HEK293 (cell line): ENCODE measurements around the gene PRKCE.
A peak's percentile ranks its signal among the peaks of the same experiment; 100 is the strongest.

Experiments
- CTCF ChIA-PET: fragments of 350-600 bp; formaldehyde crosslinking; extraction: SDS; loops from one replicate; lab custom pipeline; 2021; ENCODE audit warnings: antibody characterized with exemption; lab: Yijun Ruan, JAX
- POLR2A ChIA-PET: fragments of 300-600 bp; formaldehyde crosslinking; extraction: SDS; loops from one replicate; lab custom pipeline; 2020; ENCODE audit warnings: antibody characterized with exemption, inconsistent platforms; lab: Yijun Ruan, JAX
- H3K27ac ChIP-seq: fragments of 200-500 bp; sonication (Bioruptor generic); 2 replicates; pipeline ENCODE4 v1.5.1; 2014; ENCODE audit warnings: low read depth, low read length, control low read depth, inconsistent platforms; ENCODE audit errors: extremely low read depth
- H3K36me3 ChIP-seq, 2 experiments: fragments of 200-500 bp in 1 of 2; sonication (Bioruptor generic) in 1 of 2; 1 replicate in 1 of 2; 2 replicates in 1 of 2; pipeline ENCODE4 v1.5.1; 2014 to 2017; ENCODE audit warnings: inconsistent platforms in 2 of 2, low read length in 2 of 2; ENCODE audit not compliant: control insufficient read depth in 2 of 2, insufficient read depth in 1 of 2
- H3K4me1 ChIP-seq: fragments of 200-500 bp; sonication (Bioruptor generic); 2 replicates; pipeline ENCODE4 v1.5.1; 2014; ENCODE audit warnings: mild to moderate bottlenecking, low read length, inconsistent platforms; ENCODE audit not compliant: control insufficient read depth, insufficient read depth
- H3K4me3 ChIP-seq: 2 replicates; pipeline ENCODE4 v1.5.1; 2011; ENCODE audit warnings: low read depth, mild to moderate bottlenecking, control low read depth, low read length, moderate library complexity
- H3K9me3 ChIP-seq: fragments of 200-500 bp; sonication (Bioruptor generic); 2 replicates; pipeline ENCODE4 v1.5.1; 2014; ENCODE audit warnings: low read depth, low read length, inconsistent platforms; ENCODE audit not compliant: control insufficient read depth, insufficient read depth
- BCL11A ChIP-seq: fragments of 450-650 bp; formaldehyde crosslinking; IDR thresholded peaks from 2 replicates; pipeline ENCODE4 v1.5.1; 2016; ENCODE audit warnings: low read depth, missing biosample characterization, missing genetic modification characterization
- KLF9 ChIP-seq: fragments of 450-650 bp; formaldehyde crosslinking; IDR thresholded peaks from 2 replicates; pipeline ENCODE4 v1.5.1; 2016; ENCODE audit warnings: missing biosample characterization, missing genetic modification characterization, low read depth
- MEIS1 ChIP-seq: sonication (generic); formaldehyde crosslinking; IDR thresholded peaks from 2 replicates; pipeline ENCODE4 v1.8.1; 2022; ENCODE audit warnings: missing genetic modification reagents, mild to moderate bottlenecking, borderline replicate concordance
- OSR2 ChIP-seq: fragments of 450-650 bp; formaldehyde crosslinking; IDR thresholded peaks from 2 replicates; pipeline ENCODE4 v1.5.1; 2016; ENCODE audit warnings: missing biosample characterization, missing genetic modification characterization
- RBAK ChIP-seq: fragments of 450-650 bp; formaldehyde crosslinking; IDR thresholded peaks from 2 replicates; pipeline ENCODE4 v1.5.1; 2016; ENCODE audit warnings: missing biosample characterization, missing genetic modification characterization
- YY2 ChIP-seq: fragments of 450-650 bp; formaldehyde crosslinking; IDR thresholded peaks from 2 replicates; pipeline ENCODE4 v1.5.1; 2016; ENCODE audit warnings: missing biosample characterization, missing genetic modification characterization
- ZBTB17 ChIP-seq: fragments of 450-650 bp; formaldehyde crosslinking; IDR thresholded peaks from 2 replicates; pipeline ENCODE4 v1.5.1; 2016; ENCODE audit warnings: missing biosample characterization, missing genetic modification characterization
- ZNF10 ChIP-seq: fragments of 450-650 bp; formaldehyde crosslinking; IDR thresholded peaks from 2 replicates; pipeline ENCODE4 v1.5.1; 2017; ENCODE audit warnings: missing biosample characterization, missing genetic modification characterization
- ZNF174 ChIP-seq: fragments of 450-650 bp; formaldehyde crosslinking; IDR thresholded peaks from 2 replicates; pipeline ENCODE4 v1.5.0; 2017; ENCODE audit warnings: missing biosample characterization, mild to moderate bottlenecking, missing genetic modification characterization
- ZNF24 ChIP-seq: fragments of 450-650 bp; formaldehyde crosslinking; IDR thresholded peaks from 2 replicates; pipeline ENCODE4 v1.5.1; 2016; ENCODE audit warnings: missing biosample characterization, missing genetic modification characterization
- ZNF248 ChIP-seq: fragments of 450-650 bp; formaldehyde crosslinking; IDR thresholded peaks from 2 replicates; pipeline ENCODE4 v1.5.1; 2017; ENCODE audit warnings: missing biosample characterization, missing genetic modification characterization
- ZNF404 ChIP-seq: fragments of 450-650 bp; formaldehyde crosslinking; IDR thresholded peaks from 2 replicates; pipeline ENCODE4 v1.5.1; 2017; ENCODE audit warnings: missing biosample characterization, missing genetic modification characterization
- ZNF510 ChIP-seq: fragments of 450-650 bp; formaldehyde crosslinking; IDR thresholded peaks from 2 replicates; pipeline ENCODE4 v1.5.1; 2018; ENCODE audit warnings: mild to moderate bottlenecking, missing genetic modification characterization, missing biosample characterization; ENCODE audit not compliant: insufficient replicate concordance
- ZNF596 ChIP-seq: fragments of 450-650 bp; IDR thresholded peaks from 2 replicates; pipeline ENCODE4 v1.5.0; 2018; ENCODE audit warnings: missing biosample characterization, mild to moderate bottlenecking, missing genetic modification characterization, moderate library complexity
- ZNF654 ChIP-seq: fragments of 450-650 bp; formaldehyde crosslinking; IDR thresholded peaks from 2 replicates; pipeline ENCODE4 v1.5.1; 2016; ENCODE audit warnings: low read depth, missing biosample characterization, missing genetic modification characterization
- ZSCAN16 ChIP-seq: fragments of 450-650 bp; formaldehyde crosslinking; IDR thresholded peaks from 2 replicates; pipeline ENCODE4 v1.5.1; 2016; ENCODE audit warnings: missing biosample characterization, missing genetic modification characterization
- TF ChIP-seq, protein P1 (sequence below): fragments of 450-650 bp; formaldehyde crosslinking; IDR thresholded peaks from 2 replicates; pipeline ENCODE4 v1.5.1; 2016; ENCODE audit warnings: missing biosample characterization, missing genetic modification characterization
- TF ChIP-seq, protein P2 (sequence below): fragments of 450-650 bp; formaldehyde crosslinking; IDR thresholded peaks from 2 replicates; pipeline ENCODE4 v1.5.1; 2016; ENCODE audit warnings: missing biosample characterization, missing genetic modification characterization, low read depth

Gene PRKCE

DNA sequence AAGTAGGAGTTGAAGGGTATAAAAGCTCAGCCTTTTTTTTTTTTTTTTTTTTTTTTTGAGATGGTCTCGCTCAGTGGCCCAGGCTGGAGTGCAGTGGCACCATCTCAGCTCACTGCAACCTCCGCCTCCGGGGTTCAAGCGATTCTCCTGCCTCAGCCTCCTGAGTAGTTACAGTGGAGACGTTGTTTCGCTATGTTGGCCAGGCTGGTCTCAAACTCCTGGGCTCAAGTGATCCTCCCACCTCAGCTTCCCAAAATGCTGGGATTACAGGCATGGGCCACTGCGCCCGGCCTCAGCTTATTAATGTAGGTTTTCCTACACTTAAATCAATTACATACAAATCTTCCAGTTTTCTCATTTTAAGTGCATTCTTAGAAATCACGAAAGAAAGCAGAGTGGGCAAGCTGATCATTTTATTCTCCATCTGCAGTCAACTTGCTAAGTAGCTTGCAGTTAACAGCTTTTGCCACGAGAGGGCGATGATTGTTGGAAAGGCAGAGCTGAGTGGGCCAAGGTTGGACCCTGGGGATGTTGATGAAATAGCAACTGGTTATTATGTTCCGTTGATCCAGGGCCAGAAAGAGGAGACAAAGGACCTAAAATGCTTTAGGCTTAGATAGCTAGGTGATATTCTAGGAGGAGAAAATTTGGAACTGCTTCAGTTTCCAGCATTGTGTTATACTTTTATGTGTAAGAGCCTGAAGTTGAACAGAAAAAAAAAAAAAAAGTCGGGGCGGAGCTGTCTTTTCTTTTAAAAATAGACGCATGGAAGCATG lies 411.4 kb downstream of the PRKCE start (continued):
- peak; percentile 49 for TF ChIP-seq ZNF654 (tag by site-specific recombination)
- TF ChIP-seq ZBTB17 (tag by site-specific recombination), result peak; percentile 29; the same call in 1 of the 2 replicates
- TF ChIP-seq, protein P1, sequence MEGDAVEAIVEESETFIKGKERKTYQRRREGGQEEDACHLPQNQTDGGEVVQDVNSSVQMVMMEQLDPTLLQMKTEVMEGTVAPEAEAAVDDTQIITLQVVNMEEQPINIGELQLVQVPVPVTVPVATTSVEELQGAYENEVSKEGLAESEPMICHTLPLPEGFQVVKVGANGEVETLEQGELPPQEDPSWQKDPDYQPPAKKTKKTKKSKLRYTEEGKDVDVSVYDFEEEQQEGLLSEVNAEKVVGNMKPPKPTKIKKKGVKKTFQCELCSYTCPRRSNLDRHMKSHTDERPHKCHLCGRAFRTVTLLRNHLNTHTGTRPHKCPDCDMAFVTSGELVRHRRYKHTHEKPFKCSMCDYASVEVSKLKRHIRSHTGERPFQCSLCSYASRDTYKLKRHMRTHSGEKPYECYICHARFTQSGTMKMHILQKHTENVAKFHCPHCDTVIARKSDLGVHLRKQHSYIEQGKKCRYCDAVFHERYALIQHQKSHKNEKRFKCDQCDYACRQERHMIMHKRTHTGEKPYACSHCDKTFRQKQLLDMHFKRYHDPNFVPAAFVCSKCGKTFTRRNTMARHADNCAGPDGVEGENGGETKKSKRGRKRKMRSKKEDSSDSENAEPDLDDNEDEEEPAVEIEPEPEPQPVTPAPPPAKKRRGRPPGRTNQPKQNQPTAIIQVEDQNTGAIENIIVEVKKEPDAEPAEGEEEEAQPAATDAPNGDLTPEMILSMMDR (tag by site-specific recombination), result peak; percentile 72
- no peak for TF ChIP-seq MEIS1 (CRISPR knock-in tag)

DNA sequence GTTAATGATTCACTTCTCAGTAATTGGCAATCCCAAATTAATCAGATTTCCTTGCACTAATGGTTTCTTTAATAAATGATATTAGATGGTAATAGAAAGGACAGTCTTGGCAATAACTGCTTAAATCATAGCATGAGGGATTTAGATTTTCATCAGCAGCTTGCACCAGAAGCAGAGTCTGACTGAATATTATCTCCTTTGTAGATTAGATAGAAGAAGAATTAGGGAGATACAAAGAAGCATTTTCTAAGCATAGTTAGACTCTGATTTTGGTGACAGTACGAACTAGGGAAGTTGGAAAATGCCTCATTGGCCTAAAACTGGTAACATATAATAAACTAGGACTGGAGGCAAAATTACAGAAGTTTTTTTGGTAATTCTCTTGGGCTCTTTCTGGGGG lies 412.9 kb downstream of the PRKCE start:
- POLR2A ChIA-PET, result no interaction called here
- Histone ChIP-seq H3K4me3 (no peak overlapping the region), H3K27ac (no peak overlapping the region), H3K36me3 (no peaks in the 10 kb centered on the region), H3K4me1 (no peaks in the 10 kb centered on the region), H3K9me3 (no peaks in the 10 kb centered on the region)
- CTCF ChIA-PET, result interaction anchor here (0.7 to 1.5 kb wide), 2 partner anchors 20 to 396 kb away, joined by 3 to 6 read pairs; no protein-coding TSS in a partner anchor
- TF ChIP-seq ZNF174 (tag by site-specific recombination) (no peak), YY2 (no peak), ZNF24 (no peak), ZNF10 (tag by site-specific recombination) (no peak), ZSCAN16 (tag by site-specific recombination) (no peak), OSR2 (tag by site-specific recombination) (no peak), ZNF248 (tag by site-specific recombination) (no peak)
- TF ChIP-seq, protein P2, sequence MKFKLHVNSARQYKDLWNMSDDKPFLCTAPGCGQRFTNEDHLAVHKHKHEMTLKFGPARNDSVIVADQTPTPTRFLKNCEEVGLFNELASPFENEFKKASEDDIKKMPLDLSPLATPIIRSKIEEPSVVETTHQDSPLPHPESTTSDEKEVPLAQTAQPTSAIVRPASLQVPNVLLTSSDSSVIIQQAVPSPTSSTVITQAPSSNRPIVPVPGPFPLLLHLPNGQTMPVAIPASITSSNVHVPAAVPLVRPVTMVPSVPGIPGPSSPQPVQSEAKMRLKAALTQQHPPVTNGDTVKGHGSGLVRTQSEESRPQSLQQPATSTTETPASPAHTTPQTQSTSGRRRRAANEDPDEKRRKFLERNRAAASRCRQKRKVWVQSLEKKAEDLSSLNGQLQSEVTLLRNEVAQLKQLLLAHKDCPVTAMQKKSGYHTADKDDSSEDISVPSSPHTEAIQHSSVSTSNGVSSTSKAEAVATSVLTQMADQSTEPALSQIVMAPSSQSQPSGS (tag by site-specific recombination), result no peak

DNA sequence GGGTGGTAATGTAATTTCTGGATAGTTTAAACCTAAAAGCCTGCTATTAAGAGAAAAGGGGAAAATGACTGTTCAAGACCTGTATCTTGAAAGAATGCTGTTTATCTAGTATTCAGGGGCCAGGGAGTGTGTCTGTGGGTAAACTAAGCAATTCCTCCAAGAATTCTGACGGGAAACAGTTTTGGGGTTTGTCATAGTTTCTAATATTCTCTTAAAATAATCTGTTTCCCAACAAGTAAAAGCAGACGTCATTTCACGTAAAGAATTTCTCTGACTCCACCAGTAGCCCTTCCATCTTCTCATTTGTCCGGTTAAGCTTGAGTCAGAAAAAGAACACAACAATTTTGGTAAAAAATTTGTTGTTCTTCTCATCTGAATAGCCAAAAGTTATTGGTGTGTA lies 413.7 kb downstream of the PRKCE start:
- TF ChIP-seq ZNF596 (tag by site-specific recombination), result no peak
- TF ChIP-seq BCL11A (tag by site-specific recombination), result no peak
- TF ChIP-seq KLF9 (tag by site-specific recombination), result no peak
- TF ChIP-seq ZNF654 (tag by site-specific recombination), result no peak
- TF ChIP-seq ZNF510 (tag by site-specific recombination), result no peak
- TF ChIP-seq RBAK (tag by site-specific recombination), result no peak
- TF ChIP-seq ZNF404 (tag by site-specific recombination), result no peak
- no peak overlapping the region for H3K27ac ChIP-seq
- no peak overlapping the region for H3K4me3 ChIP-seq
- CTCF ChIA-PET, result interaction anchor here (0.6 to 1.5 kb wide), 4 partner anchors 9 to 395 kb away, joined by 3 to 6 read pairs (median 3); no protein-coding TSS in a partner anchor
- no peaks in the 10 kb centered on the region for H3K4me1 ChIP-seq
- no peaks in the 10 kb centered on the region for H3K36me3 ChIP-seq
- H3K9me3 ChIP-seq, result no peaks in the 10 kb centered on the region
- POLR2A ChIA-PET, result no interaction called here
